ENCODE measurements around the gene THSD7A.

THSD7A gene

GRCh38 chr7:11698384-11698871, 133.6 kb downstream of the THSD7A start:
- H3K9me3 Mint-ChIP-seq: no peaks in the 10 kb centered on the region
- H3K36me3 Mint-ChIP-seq (ENCODE audit: low read depth): no peaks in the 10 kb centered on the region

DNA sequence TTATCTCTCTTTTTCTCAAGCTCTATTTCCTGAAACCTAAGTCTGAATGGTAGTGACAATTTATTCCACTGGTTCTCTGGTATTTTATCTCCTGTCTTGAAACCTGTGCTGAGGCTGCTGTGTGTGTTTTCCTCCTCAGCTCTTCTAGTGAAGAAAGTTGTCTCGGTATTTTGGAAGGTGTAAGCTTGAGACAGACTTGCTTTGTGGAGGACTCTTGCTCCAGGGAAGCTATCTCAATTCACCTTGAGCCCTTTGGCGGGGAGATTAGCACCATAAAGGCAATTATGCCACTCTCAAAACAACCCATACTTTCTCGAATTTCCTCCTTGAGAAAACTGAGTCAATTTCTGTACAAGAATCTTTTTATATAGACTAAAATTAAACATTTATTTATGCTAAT, 141.6 kb downstream of the THSD7A start:
- no peaks in the 10 kb centered on the region for H3K27me3 Mint-ChIP-seq (ENCODE audit: low read depth)
- H3K36me3 Mint-ChIP-seq (ENCODE audit: low read depth): peaks cover under 1% of the 10 kb centered on the region
- H3K4me1 Mint-ChIP-seq: no peaks in the 10 kb centered on the region
- peaks cover under 1% of the 10 kb centered on the region for H3K9me3 Mint-ChIP-seq
- H3K27ac Mint-ChIP-seq: no peak overlapping the region
- no peak for TF ChIP-seq CTCF (IDR thresholded peaks at IDR 0.05; ENCODE audit: unreplicated experiment in 3 of 3)
- H3K4me3 Mint-ChIP-seq: no peak overlapping the region

More at GRCh38 chr7:11698384-11698871, 133.6 kb downstream of the THSD7A start:
- Mint-ChIP-seq H3K27ac (peak overlapping the region in 2 of 3 experiments; percentile 7 to 21), H3K4me1 (peaks cover 12% of the 10 kb centered on the region), H3K4me3 (no peak overlapping the region), H3K27me3 (ENCODE audit: low read depth) (no peaks in the 10 kb centered on the region)
- TF ChIP-seq CTCF (IDR thresholded peaks at IDR 0.05; ENCODE audit: unreplicated experiment in 3 of 3): no peak

GRCh38 chr7:11689096-11689495, 142.9 kb downstream of the THSD7A start:
- Mint-ChIP-seq H3K36me3 (ENCODE audit: low read depth) (peaks cover 10% of the 10 kb centered on the region), H3K4me1 (no peaks in the 10 kb centered on the region), H3K4me3 (no peak overlapping the region), H3K27ac (no peak overlapping the region), H3K9me3 (peaks cover 8% of the 10 kb centered on the region), H3K27me3 (ENCODE audit: low read depth) (no peaks in the 10 kb centered on the region)
- no peak for TF ChIP-seq CTCF (IDR thresholded peaks at IDR 0.05; ENCODE audit: unreplicated experiment in 3 of 3)

GRCh38 chr7:11681461-11681860, 150.5 kb downstream of the THSD7A start:
- no peaks in the 10 kb centered on the region for H3K27me3 Mint-ChIP-seq (ENCODE audit: low read depth)
- peaks cover 73% of the 10 kb centered on the region for H3K9me3 Mint-ChIP-seq
- H3K36me3 Mint-ChIP-seq (ENCODE audit: low read depth): peaks cover 77% of the 10 kb centered on the region
- H3K4me3 Mint-ChIP-seq: no peak overlapping the region
- no peak for TF ChIP-seq CTCF (IDR thresholded peaks at IDR 0.05; ENCODE audit: unreplicated experiment in 3 of 3)
- H3K27ac Mint-ChIP-seq: no peak overlapping the region
- no peaks in the 10 kb centered on the region for H3K4me1 Mint-ChIP-seq

- Mint-ChIP-seq H3K9me3 (peaks cover 36% of the 10 kb centered on the region), H3K4me1 (no peaks in the 10 kb centered on the region), H3K4me3 (no peak overlapping the region), H3K27ac (no peak overlapping the region), H3K27me3 (ENCODE audit: low read depth) (no peaks in the 10 kb centered on the region), H3K36me3 (ENCODE audit: low read depth) (peaks cover 39% of the 10 kb centered on the region)
- TF ChIP-seq CTCF (IDR thresholded peaks at IDR 0.05; ENCODE audit: unreplicated experiment in 3 of 3): no peak
Measured at GRCh38 chr7:11675163-11675562, 156.8 kb downstream of the THSD7A start.

- no peak overlapping the region for H3K4me3 Mint-ChIP-seq
- TF ChIP-seq CTCF (IDR thresholded peaks at IDR 0.05; ENCODE audit: unreplicated experiment in 3 of 3): no peak
- H3K27ac Mint-ChIP-seq: no peak overlapping the region
- H3K27me3 Mint-ChIP-seq (ENCODE audit: low read depth): no peaks in the 10 kb centered on the region
- no peaks in the 10 kb centered on the region for H3K4me1 Mint-ChIP-seq
- no peaks in the 10 kb centered on the region for H3K36me3 Mint-ChIP-seq (ENCODE audit: low read depth)
- no peaks in the 10 kb centered on the region for H3K9me3 Mint-ChIP-seq
Measured at GRCh38 chr7:11668727-11669126, 163.3 kb downstream of the THSD7A start.
